A549 (cell line): ENCODE data around the gene FIS1.

ENCODE experiments used
- BHLHE40 ChIP-seq: IDR thresholded peaks from 2 replicates; pipeline ENCODE4 v1.6.1; 2012; ENCODE audit warnings: low read depth, low read length, inconsistent platforms
- CEBPB ChIP-seq, 2 experiments: fragments of >200 bp in 1 of 2; sonication (Bioruptor Twin) in 1 of 2; formaldehyde crosslinking in 1 of 2; IDR thresholded peaks; 2 replicates each; pipeline ENCODE4 v1.6.1; 2012 to 2016
- CHD2 ChIP-seq: fragments of 150-350 bp; IDR thresholded peaks from 2 replicates; pipeline ENCODE4 v1.6.1; 2014; ENCODE audit warnings: low read length; ENCODE audit not compliant: partially characterized antibody
- CTCF ChIP-seq: fragments of >200 bp; sonication (Bioruptor Twin); formaldehyde crosslinking; IDR thresholded peaks from 3 replicates; pipeline ENCODE4 v1.5.1; 2016
- MAFK ChIP-seq: fragments of 450-650 bp; IDR thresholded peaks from 2 replicates; pipeline ENCODE4 v1.6.1; 2014; ENCODE audit not compliant: partially characterized antibody
- MAZ ChIP-seq: fragments of 150-350 bp; IDR thresholded peaks from 2 replicates; pipeline ENCODE4 v1.6.1; 2014; ENCODE audit warnings: antibody characterized with exemption, low read depth, low read length, borderline replicate concordance
- PBX3 ChIP-seq: IDR thresholded peaks from 2 replicates; pipeline ENCODE4 v1.6.1; 2012
- POLR2A ChIP-seq: IDR thresholded peaks from 2 replicates; pipeline ENCODE4 v1.6.1; 2012; ENCODE audit warnings: mild to moderate bottlenecking, low read length
- SREBF2 ChIP-seq: fragments of 450-650 bp; IDR thresholded peaks from 2 replicates; pipeline ENCODE4 v1.6.1; 2014; ENCODE audit warnings: mild to moderate bottlenecking, moderate library complexity
- USF2 ChIP-seq: fragments of 450-650 bp; IDR thresholded peaks from 2 replicates; pipeline ENCODE4 v1.6.1; 2014; ENCODE audit warnings: antibody characterized with exemption
- ZFP36 ChIP-seq: fragments of 450-650 bp; IDR thresholded peaks from 2 replicates; pipeline ENCODE4 v1.6.1; 2014; ENCODE audit warnings: borderline replicate concordance; ENCODE audit not compliant: partially characterized antibody

- no peak for TF ChIP-seq CTCF
- TF ChIP-seq CEBPB (IDR thresholded peaks at IDR 0.05) = no peak
- TF ChIP-seq BHLHE40 = no peak
- no peak for TF ChIP-seq ZFP36
- TF ChIP-seq SREBF2 = no peak
- TF ChIP-seq MAFK = no peak
- TF ChIP-seq USF2 = no peak
- TF ChIP-seq PBX3 = no peak
- TF ChIP-seq POLR2A = no peak
- no peak for TF ChIP-seq MAZ
- TF ChIP-seq CHD2 = no peak
Observed at GRCh38 chr7:101269664-101270063, 24.8 kb upstream of the FIS1 start.
